Measurements from ENCODE around the gene CYP27A1. TPM values are rescaled to one million over a fixed set of nuclear protein-coding genes. Genes with fewer than 3 reads are reported as not detected.

Gene CYP27A1
- total RNA-seq, 1 donor from 2014 or later = 30.0 TPM

DNA sequence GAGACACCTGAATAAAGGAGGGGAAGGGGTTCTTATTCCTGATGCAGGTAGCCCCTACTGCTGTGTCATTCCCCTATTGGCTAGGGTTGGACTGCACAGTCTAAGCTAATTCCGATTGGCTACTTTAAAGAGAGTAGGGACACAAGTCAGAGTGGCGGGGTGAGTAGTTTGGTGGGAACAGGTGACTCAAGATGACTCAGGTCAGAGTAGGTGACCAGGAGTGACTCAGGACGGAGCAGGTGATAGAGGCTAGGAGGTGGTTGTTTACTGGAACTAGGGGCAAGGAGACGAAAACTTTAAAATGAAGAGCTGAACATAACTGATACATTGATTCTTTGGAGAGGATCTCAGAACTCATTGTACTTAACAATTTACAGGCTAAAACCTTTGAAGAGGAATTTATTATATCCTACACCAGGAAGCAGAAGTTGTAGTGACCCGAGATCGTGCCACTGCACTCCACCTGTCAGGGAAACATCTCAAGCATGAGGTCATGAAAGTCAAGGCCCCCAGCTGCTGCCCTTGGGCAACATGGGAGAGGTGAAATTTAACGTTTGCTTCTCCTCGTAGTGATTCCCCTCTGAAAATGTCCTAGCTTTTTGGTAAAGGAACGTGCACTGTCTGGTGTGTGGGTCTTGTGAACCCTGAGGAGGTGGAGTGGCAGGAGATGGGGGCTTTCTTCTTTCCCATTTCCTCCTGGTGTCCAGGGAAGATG, 4.5 kb upstream of the CYP27A1 start:
- no peak overlapping the region for H3K4me3 ChIP-seq
- no peak overlapping the region for H3K27ac ChIP-seq
- H3K27me3 ChIP-seq = no peaks in the 10 kb centered on the region
- DNase-seq (ENCODE audit: extremely low spot score in 2 of 2) = no peak
- TF ChIP-seq, protein P1, sequence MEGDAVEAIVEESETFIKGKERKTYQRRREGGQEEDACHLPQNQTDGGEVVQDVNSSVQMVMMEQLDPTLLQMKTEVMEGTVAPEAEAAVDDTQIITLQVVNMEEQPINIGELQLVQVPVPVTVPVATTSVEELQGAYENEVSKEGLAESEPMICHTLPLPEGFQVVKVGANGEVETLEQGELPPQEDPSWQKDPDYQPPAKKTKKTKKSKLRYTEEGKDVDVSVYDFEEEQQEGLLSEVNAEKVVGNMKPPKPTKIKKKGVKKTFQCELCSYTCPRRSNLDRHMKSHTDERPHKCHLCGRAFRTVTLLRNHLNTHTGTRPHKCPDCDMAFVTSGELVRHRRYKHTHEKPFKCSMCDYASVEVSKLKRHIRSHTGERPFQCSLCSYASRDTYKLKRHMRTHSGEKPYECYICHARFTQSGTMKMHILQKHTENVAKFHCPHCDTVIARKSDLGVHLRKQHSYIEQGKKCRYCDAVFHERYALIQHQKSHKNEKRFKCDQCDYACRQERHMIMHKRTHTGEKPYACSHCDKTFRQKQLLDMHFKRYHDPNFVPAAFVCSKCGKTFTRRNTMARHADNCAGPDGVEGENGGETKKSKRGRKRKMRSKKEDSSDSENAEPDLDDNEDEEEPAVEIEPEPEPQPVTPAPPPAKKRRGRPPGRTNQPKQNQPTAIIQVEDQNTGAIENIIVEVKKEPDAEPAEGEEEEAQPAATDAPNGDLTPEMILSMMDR (IDR thresholded peaks at IDR 0.05) = no peak
- TF ChIP-seq POLR2AphosphoS5 (IDR thresholded peaks at IDR 0.05; ENCODE audit: insufficient read depth in 1 of 2, low read depth in 1 of 2) = no peak
- no peak for TF ChIP-seq POLR2A (IDR thresholded peaks at IDR 0.05)
- peaks cover 20% of the 10 kb centered on the region for H3K4me1 ChIP-seq
- H3K9me3 ChIP-seq = no peaks in the 10 kb centered on the region
- H3K36me3 ChIP-seq = no peaks in the 10 kb centered on the region
- intact Hi-C loops (cut with DNase I) = no loop called here

DNA sequence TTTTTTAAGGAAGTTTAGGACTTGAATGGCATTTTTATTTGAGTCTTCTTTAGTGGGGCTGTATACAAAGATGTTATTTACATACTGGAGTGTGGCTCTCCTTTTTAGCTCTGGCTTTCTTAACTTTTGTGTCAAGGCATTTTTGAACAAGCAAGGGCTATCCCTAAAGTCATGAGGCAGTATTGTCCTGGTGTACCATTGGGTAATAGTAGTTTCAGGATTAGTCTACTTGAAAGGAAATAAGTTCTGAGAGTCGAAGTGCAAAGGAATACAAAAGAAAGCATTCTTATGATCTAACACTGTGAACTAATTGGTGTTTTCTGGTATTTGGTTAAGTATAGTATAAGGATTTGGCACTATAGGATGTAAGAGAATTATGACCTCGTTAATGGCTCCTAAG, 1.9 kb upstream of the CYP27A1 start:
- H3K27me3 ChIP-seq = no peaks in the 10 kb centered on the region
- no peak for DNase-seq (ENCODE audit: extremely low spot score in 2 of 2)
- H3K9me3 ChIP-seq = no peaks in the 10 kb centered on the region
- intact Hi-C loops (cut with DNase I) = no loop called here
- TF ChIP-seq POLR2AphosphoS5 (IDR thresholded peaks at IDR 0.05; ENCODE audit: insufficient read depth in 1 of 2, low read depth in 1 of 2) (no peak), POLR2A (IDR thresholded peaks at IDR 0.05) (no peak)
- TF ChIP-seq, protein P1 (IDR thresholded peaks at IDR 0.05) = no peak
- H3K36me3 ChIP-seq = no peaks in the 10 kb centered on the region
- H3K4me3 ChIP-seq = no peak overlapping the region
- peaks cover 46% of the 10 kb centered on the region for H3K4me1 ChIP-seq
- H3K27ac ChIP-seq = no peak overlapping the region

DNA sequence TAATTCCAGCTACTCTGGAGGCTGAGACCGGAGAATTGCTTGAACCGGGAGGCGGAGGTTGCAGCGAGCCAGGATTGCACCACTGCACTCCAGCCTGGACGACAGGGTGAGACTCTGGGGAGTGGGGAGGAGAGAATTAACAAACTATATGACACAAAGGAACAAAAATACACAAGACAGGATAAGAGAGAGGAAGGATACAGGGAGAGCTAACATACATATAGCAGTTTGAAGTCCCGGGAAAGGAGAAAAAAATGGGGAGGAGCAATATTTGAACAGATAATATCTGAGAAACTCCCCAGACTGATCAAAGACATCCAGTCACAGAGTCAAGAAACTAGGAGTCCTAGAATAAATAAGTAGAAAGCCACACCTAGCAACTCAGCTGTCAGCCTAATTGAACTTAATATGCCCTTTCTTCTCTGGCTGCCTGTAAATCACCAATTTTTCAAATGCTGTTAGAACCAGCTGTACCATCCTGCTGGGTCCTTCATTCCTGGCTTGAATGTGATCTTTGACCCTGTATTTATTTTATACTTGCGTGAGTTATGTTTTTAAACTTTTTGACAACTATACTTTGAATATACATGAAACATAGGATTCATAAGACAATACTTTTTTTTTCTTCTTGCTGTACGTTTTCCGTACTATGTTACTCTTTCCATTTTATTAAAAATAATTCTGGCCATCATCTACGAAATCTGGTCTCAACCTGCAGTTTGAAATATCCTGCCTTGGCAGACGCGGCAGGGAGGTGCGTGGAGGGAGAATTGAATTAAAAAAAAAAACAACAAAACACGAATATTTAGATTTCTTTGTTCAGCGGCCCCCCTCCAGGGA, 876 bp upstream of the CYP27A1 start:
- Histone ChIP-seq H3K36me3 (no peaks in the 10 kb centered on the region), H3K27me3 (no peaks in the 10 kb centered on the region), H3K9me3 (no peaks in the 10 kb centered on the region), H3K4me3 (peak overlapping the region; percentile 52 to 64), H3K4me1 (peaks cover 52% of the 10 kb centered on the region), H3K27ac (peak overlapping the region; percentile 86)
- DNase-seq (ENCODE audit: extremely low spot score in 2 of 2) = no peak
- intact Hi-C loops (cut with DNase I) = no loop called here
- peak in 1 of 2 donors; percentile 37 for TF ChIP-seq POLR2AphosphoS5 (IDR thresholded peaks at IDR 0.05; ENCODE audit: insufficient read depth in 1 of 2, low read depth in 1 of 2)
- no peak for TF ChIP-seq POLR2A (IDR thresholded peaks at IDR 0.05)

DNA sequence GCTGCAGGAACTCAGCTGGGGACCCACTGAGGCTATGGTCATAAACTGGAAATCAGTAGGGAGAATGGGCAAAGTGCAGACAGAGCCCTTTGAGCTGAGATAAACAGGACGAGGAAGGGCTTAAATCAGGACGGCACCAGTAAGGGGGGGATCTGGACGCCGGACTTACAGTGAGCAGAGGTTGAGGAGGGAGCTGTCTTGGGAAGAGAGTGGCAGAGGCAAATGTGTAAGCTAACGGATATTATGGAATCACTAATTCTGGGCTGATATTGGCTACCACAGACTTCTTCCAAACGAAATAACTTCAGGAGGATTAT, 539 bp downstream of the CYP27A1 start:
- no peaks in the 10 kb centered on the region for H3K36me3 ChIP-seq
- intact Hi-C loops (cut with DNase I) = no loop called here

DNA sequence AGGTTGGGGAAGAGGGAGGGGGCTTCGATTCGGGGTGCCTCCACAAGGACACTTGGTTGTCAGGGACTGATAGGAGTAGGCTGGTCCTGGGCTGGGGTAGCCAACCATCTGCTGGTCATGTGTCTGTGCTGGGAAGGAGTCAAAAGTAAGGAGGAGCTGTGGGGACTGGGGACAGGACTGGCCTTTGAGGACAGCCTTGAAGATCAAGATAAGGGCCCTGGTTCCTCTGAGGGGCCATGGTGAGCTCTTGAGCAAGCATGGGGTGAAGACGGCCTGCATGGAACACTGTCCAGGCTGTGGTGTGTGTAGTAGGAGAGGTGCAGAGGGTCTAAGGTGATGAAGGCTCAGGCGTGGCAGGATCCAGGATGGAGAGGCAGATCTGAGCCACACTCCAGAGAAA, 1.7 kb downstream of the CYP27A1 start:
- H3K4me1 ChIP-seq = peaks cover 61% of the 10 kb centered on the region
- no peak for DNase-seq (ENCODE audit: extremely low spot score in 2 of 2)
- H3K36me3 ChIP-seq = no peaks in the 10 kb centered on the region
- intact Hi-C loops (cut with DNase I) = no loop called here
- TF ChIP-seq POLR2AphosphoS5 (IDR thresholded peaks at IDR 0.05; ENCODE audit: insufficient read depth in 1 of 2, low read depth in 1 of 2) (no peak), POLR2A (IDR thresholded peaks at IDR 0.05) (no peak)
- TF ChIP-seq, protein P1 (IDR thresholded peaks at IDR 0.05) = no peak
- no peaks in the 10 kb centered on the region for H3K9me3 ChIP-seq
- peak overlapping the region; percentile 10 for H3K27ac ChIP-seq
- no peaks in the 10 kb centered on the region for H3K27me3 ChIP-seq
- H3K4me3 ChIP-seq = peak overlapping the region; percentile 4 to 64

More for the DNA sequence above, 539 bp downstream of the CYP27A1 start:
- H3K4me1 ChIP-seq = peaks cover 52% of the 10 kb centered on the region
- H3K9me3 ChIP-seq = no peaks in the 10 kb centered on the region
- H3K27me3 ChIP-seq = no peaks in the 10 kb centered on the region
- peak overlapping the region; percentile 86 for H3K27ac ChIP-seq
- TF ChIP-seq, protein P1 (IDR thresholded peaks at IDR 0.05) = no peak
- TF ChIP-seq POLR2AphosphoS5 (IDR thresholded peaks at IDR 0.05; ENCODE audit: insufficient read depth in 1 of 2, low read depth in 1 of 2) (no peak), POLR2A (IDR thresholded peaks at IDR 0.05) (no peak)
- H3K4me3 ChIP-seq = peak overlapping the region; percentile 52 to 64
- DNase-seq (ENCODE audit: extremely low spot score in 2 of 2) = no peak

All from vagina (tissue), 2 donors.